Right renal cortex interstitium (tissue), 3 donors: ENCODE results near the gene KCNH1. TPM values are rescaled to one million over a fixed set of nuclear protein-coding genes. Genes with fewer than 3 reads are reported as not detected.

Source experiments
- DNase-seq, 3 donors: peaks; one replicate each; pipeline ENCODE4 v3.0.0-alpha.2; 2013; ENCODE audit warnings: low read depth in 3 of 3, low spot score in 2 of 3
- polyA plus RNA-seq, 3 donors: library from polyadenylated mRNA; unstranded; fragments of 120-200 nt; gene quantifications; one replicate each; pipeline ENCODE4 v1.2.1, GENCODE V29; 2013; ENCODE audit not compliant: insufficient read length in 3 of 3

KCNH1 gene
- polyA plus RNA-seq, 3 donors = 0.16 to 0.39 (median 0.31) TPM

DNA sequence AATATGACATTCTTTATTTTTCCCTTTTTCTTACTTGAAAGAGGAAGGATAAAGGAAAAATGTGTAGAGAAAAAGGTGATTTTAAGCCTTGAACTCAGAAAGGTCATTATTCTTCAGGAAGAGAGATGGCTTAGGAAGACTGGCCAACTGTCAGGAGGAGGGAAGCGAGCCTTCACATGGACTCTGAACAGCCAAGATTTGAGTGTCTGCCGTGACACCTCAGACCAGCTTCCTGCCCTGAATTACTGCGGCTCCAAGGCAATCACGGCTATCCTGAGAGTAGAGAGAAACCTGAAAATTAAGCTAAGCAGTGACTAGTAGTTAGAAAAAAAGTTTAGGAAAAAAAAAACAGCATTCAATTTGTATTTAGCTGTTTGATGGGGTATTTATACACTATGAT lies 314.7 kb downstream of the KCNH1 start:
- no peak for DNase-seq

DNA sequence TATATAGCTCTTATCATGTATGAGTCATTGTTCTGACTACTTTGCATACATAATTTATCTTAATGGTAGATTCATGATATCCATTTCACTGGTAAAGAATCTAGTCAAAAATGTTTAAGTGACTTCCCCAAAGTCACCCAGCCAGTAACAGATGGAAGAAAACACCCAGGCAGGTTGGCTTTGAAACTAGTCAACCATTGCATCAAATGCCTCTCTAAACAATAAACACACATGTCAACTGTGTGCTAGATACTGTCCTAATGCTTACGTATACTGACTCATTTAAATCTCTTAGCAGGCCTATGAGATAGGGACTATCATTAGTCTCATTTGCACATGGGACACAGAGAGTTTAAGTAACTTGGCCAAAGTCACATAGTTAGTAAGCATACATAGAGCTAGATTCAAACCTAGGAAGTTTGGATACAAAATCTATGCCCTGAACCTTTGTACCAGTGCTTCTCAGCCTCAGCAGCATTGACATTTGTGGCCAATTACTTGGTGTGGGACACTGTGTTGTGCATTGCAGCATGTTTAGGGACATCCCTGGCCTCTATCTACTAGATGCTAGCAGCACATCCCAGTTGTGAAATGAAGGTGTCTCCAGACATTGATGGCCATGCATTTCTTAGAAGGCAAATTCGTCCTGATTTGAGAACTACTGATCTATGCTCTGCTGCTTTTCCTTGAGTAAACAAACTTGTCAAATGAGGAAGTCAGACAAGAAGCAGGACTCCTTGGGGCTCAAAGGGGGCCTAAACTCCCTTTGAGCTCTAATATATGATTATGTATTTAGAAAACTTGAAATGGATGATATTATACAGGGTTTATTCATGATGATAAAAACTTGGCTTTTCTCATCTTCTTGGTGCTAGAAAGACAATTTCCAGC lies 316.3 kb downstream of the KCNH1 start:
- DNase-seq = no peak

DNA sequence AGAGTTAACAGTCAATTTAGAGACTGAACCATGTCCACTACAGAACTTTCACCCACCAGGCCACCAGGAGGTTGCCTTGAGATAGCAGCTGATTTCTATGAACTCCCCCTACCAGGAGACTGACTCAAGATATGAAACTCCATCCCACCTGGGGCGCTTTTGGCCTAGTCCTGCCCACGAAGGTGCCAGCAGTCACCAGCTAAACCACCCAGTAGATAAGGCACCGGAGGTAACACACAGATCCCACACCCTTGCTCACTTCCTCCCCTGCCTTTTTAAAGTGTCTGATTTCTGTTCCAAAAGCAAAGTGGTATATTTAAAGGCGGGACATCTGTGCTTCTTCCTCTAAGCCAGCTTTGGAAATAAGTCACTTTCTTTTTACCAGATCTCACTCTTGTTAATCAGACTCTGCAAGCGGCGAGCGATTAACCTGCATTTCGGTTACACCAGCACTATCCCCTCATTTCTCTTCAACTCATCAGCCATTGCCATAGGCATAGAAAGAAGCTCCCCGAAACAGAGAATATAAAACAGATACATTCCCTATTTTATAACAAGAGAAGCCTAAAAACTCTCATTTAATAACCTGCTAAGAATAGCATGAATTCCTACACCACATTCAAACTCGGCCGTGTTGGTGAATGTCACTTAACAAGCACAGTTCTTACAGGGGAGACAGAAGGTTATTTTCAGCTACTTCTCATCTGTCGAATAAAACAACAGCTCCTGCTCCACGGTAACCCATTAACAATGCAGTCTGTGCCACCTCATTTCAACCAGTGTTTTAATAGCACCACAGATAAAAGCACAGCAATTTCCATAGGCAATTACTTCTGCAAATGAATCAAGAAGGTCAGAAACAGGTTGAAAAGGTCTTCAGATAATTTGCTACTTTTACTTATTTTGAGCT lies 318.1 kb downstream of the KCNH1 start:
- no peak for DNase-seq

DNA sequence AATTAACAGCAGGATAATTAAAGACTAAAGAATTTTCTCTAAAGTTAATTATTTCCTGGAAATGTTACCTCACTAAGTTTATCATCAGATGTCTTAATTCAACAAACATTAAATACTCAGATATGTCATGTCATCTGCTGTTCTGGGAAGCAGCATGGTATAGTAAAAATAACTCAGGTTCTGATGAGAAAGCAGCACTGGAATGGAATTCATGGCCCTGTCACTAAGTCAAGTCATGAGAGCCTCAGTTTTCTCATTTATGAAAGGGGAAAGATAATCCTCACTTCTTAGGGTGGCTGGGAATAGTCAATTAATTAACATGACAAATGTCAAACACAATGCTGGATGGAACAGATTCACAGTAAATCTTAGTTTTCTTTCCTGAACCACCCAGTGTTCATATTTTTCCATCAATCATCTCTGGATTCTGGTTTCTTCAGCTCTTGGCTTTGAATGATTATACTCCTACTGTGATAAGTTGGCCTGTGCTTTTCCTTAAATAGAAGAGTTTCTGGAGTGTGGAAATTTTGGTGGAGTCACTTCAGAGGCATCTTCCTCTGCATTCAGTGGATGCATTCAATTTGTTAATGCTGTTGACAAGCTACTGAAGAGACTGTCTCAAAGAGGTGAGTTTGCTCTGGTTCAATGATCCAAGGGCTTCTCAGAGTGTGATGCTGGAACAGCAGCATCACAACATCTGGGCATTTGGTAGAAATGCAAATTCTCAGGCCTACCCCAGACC lies 319.4 kb downstream of the KCNH1 start:
- DNase-seq = no peak

DNA sequence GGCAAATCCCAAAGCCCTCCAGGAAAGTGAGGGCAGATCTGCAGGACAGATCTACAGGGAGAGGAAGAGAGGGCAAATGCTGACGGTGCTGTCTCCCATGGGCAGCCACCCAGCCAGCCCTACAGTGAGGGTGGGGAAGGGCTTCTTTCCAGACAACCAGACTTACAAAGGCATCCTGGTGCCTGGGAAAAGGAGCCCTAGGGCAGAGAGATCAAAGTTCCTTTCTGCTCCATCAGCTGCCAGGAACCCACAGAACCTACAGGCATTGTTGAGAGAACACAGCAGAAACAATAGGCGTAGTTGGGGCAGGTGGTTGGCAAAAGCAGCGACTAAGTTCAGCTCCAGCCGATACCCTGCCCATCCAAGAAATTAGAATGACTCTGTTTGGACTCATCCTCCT lies 332.4 kb downstream of the KCNH1 start:
- DNase-seq = no peak

DNA sequence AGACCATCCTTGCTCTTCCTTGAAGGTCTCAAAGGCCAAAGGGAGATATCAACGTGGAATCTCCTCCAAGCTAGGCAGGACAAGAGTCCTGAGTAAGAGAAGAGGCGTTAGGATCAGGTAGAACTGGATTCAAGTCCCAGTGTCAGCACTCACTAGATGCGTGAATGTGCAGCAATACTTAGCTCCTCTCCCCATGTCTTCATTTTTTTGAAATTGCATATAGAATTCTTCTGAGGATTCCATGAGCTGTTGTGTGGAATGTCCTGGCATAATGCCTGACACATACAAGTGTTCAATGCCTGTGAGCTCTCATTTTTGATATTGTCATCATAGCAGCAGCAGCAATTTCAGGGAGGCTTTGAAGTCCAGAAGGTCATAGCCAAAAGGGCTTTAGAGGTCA lies 333.2 kb downstream of the KCNH1 start:
- no peak for DNase-seq

DNA sequence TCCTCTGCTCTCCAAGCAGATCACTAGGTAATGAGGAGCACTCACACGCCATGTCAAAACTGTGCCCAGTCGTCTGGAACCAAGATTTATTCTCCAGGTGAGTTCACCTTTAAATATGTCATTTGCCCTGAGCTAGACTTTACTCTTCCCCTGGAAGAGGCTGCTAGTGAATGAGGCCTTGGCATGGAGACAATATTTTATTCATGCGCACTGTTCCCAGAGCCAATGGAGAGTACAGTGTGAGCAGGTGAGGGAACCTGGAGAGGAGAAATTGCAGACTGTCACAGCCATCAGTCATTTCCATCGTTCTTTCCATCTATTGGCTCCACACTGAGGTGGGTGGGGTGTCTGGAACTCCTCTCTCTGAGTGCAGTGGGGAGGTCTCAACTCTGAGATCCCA lies 333.6 kb downstream of the KCNH1 start:
- no peak for DNase-seq

DNA sequence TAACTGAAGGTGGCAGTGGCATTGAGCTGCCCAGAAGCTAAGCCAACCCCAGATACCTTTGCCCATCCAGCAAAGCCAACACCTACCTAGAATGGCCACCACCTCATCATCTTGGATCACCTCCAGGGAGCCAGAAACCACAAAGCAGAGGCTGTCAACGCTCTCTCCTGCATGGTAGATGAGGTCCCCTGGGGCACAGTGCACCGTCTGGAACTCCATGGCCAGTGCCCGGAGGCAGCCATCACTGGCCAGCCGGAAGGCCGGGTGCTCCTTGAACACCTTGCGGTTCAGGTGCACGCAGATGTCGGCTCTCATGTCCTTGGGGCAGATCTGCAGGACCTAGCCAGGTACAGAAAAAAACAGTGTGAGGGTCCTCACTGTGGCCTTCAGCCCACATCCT lies 336.5 kb downstream of the KCNH1 start:
- DNase-seq = no peak

DNA sequence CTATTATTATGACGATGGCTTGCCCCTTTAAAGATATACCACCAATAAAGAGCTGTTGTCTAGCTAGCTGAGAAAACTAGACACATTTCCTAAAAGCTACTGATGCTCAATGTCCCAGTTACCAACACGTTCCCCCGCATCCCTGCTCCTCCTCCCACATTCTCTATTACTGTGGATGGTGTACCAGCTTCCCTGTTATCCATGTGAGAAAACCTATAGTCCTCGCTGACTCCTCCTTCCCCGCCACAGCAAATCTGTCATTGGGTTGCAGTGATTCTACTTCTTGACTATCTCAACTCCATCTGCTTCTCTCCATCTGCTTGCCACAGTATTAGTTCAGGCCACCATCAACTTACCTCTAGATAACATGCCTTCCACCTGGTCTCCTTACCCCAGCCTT lies 337.5 kb downstream of the KCNH1 start:
- no peak for DNase-seq

DNA sequence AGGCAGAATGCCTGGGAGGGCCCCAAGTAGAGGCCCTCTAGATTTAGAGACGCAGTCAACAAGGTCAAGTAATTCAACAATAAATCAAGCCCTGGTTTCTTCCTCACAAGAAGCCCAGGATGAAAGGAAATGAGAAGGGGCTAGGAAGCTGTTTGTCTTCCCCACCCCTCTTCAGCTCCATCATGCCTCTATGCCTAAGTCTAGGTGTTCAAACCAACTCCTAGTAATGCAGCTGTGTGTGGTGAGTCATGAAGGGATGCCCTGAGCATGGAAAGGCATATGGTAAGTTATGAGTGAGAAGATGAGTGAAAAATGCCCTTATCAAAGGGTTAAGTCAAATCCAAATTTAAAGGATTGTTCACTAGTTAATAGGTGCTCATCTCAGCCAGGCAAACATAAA lies 339.5 kb downstream of the KCNH1 start:
- no peak for DNase-seq

DNA sequence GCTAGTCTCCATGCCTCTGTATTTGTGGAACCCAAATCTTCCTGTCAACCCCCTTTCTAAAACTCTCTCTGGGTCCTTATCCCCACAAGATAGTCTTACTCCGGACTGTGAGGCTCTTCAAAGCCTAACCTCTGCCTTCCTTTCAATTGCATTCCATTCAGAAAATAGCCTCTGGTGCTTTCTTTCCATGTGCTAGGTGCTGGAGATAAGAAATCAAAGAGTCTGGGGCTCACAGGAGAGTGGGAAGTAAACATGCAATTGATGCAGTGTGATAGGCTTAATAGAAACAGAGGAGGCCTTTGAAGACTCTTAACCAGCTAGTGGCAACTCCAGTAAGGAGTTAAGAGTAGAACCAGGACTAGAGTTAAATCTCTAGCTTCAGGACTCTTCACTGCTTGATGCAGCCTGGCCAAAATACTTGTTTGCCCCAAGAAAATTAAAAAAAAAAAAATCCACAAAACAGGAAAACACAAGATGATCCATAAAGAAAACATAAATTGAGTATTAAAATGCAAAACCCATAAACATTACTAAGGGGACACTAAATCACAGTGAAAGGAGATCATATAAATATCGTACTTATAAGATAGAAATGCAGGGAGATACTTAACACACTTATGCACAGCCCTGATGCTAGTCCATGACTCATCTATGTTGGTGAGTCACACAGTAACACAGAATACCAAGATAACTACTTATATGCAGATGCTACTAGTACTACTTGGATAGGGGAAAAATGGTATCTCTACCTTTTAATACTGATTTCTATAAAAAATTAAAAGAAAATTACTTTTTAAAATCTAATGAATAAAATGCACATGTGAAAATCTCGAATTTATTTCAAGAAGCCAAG lies 341.5 kb downstream of the KCNH1 start:
- no peak for DNase-seq

DNA sequence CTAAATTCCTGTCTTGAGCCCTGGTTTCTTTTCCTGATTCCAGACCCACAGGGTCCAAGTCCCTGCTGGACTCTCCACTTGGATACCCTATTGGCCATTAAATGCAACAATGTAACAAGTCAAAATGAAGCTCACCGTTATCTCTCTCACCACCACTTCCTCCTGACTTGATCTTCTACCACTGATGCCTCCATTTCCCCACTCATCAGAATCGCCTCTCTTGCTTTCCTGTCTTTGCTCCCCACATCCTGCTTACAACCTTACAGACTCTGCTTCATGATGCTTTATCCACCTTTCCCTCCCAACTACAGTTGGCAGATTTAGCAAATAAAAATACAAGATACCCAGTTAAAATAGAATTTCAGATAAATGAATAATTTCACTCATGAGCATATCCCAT lies 343.8 kb downstream of the KCNH1 start:
- DNase-seq = no peak

DNA sequence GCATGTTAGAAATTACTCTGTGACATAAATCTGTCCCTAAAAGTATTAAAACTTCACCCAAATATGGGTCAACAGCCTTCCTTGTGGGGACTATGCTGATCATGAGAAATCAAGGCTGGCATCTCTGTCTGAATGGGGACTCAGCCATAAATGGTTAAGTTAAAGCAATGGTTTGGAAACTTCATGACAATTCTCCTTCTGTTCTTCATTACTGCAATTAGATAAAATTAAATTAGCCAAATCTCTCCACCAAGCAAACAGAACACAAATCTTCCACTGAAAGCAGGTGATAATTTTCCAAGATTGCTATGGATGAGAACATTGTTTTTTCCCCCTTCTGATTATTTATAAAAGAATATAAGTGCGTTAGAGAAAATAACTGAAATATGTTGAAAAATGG lies 346.1 kb downstream of the KCNH1 start:
- DNase-seq = no peak

DNA sequence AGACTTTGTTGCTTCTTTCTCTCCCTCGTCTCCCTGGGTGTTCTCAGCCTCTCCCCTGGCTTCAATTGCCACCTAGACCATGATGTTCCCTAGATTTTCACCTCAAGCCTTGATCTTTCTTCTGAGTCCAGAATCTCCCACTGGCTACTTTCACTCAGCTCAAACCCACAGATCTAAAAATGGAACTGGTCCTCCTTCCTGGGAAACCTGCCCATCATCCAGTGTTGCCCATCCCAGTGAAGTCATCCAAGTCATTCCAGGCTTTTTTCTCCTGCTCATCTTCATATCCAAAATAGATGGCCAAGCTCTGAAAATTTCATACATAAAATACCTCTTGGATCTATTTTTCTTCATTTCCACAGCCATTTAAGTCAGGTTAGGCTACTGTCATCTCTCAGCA lies 347.4 kb downstream of the KCNH1 start:
- no peak for DNase-seq

DNA sequence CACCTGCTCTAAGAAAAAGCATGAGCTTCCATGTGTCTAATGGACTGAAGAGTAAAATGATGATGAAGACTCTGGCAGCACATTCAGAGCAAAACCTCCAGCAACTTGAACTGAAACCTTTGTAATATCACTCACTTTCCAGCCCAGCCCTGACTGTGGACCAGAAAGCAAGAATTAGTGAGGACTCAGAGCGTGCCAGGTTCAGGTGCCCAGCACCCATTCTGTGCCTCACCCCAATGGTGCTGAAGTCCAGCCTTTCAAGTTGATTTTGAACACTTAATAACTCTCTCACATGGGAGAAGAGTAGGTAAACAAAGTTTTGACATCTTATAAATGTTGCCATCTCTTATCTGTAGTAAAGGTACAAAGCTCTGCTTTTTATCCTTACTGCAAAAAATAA lies 350.0 kb downstream of the KCNH1 start:
- DNase-seq = no peak

DNA sequence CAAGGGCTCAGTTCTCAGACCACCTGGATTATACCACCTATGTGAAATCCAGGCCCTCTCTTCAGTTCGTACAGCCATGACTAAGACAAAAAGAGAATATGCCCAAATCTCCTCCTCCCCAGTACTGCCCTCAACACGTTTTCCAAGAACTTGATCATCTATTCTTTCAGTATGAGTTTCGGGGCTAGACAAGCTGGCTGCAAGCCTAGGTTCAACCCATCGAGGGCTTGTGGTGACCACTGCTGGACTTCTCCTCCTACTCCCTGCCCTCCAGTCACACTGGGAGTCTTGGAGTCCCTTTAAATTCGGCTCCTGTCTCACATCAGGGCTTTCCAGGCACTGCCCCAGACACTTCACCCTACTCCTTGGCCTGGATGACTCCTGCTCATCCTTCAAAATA lies 352.3 kb downstream of the KCNH1 start:
- DNase-seq = no peak

DNA sequence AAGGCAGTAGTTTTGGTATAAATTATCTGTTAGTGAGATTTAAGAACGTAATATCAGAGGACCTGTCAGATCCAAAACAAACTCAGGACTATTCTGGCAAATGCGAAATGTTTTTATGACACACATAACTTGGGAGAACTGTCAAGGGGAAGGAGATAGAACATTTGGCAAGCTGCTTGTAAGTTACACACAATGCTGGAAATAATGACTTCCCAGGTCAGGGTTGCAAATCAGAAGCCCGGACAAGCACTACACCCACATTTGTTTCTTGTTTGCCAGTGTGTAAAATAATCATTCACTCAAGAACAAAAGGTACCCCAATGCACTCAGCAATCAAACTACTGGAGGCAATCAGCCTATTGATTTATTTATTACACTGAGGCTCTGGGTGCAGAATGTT lies 354.7 kb downstream of the KCNH1 start:
- DNase-seq = peak in 1 of 3 donors; percentile 17

DNA sequence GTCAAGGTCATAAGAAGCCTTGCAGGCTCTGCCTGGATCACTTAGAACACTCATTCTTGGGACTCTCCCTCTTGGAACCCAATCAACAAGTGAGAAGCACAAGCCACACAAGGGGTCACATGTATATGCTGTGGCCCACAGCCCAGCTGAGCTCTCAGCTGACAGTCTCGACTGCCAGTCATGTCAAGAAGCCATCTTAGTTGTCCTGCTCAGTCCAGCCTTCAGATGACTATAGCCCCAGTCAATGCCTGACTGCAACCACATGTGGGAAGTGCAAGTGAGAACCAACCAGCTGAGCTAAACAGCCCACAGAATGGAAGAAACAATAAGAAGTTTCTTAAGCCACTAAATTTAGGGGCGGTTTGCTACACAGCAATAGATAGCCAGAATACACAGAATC lies 356.0 kb downstream of the KCNH1 start:
- DNase-seq = no peak

DNA sequence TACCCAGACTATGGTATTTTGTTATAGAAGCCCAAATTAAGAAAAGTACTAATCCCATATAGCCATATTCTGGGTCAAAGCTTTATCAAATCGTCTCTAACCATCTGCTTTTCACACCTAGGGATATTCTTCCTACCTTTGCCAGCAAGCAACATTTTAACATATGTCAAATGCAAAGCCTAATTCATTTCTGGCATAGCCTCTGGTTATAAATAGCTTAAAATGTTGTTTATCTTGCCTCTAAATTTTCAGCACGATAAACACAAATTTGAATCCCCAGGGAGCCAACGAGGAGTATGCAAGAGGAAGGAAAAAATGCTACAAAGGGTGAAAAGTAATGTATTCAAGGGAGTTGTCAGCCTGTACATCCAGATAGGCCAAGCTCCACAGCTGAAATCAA lies 357.2 kb downstream of the KCNH1 start:
- no peak for DNase-seq

DNA sequence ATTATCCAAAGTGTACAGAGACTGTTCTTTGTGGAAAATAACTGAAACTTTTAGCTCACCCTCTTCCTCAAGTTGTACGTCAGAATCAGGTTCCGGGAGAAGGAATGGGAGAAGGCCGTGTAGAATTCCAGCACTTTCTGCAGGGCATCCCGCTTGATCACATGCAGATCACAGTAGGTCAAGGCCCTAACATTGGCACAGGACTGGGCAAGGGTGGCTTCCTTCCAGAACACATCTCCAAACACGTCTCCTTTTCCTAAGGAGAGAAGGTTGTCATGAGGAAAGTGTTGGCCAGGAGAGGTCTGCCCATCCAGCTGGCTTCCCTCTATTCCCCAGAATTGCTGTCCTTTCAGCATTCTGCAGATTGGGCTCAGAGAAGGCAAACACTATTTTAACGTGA lies 358.7 kb downstream of the KCNH1 start:
- no peak for DNase-seq
